ENCODE data around the gene NKPD1. TPM values are rescaled to one million over a fixed set of nuclear protein-coding genes. Genes with fewer than 3 reads are reported as not detected.

NKPD1 gene
- total RNA-seq, 1 donor from 2014 or later = 0.11 TPM

DNA sequence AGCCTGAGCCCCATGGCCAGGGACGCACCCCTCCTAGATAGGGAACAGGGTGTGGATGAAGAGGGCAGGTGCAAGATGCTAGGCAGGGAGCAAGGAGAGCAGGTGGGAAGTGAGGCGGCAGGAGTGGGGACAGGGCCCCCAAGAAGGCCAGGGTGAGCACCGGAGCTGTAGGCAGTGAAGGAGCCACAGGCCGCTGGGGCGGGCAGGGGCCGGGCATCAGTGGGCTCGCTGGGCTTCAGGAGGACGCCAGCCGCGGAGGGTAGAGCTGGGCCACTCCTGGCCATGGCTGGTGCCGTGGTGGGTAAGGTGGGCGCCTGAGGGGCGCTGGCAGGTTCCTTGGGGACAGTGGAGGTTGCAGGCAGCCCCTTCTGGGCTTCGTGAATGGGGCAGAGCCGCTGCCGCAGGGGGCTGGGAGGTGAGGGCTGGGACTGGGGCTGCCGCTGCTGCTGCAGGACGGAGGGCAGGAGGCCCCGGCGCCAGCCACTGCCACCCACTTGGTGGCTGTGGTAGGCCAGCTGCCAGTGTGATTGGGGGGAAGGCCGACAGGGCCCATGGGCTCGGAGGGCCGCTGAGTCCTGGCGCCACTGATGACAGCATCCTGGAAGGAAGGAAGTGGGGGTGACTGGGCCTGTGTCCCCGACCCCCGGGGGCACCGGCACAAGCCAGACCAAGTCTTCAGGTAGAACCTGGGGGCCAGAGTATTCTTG is 2.1 kb downstream of the NKPD1 start:
- peaks cover 44% of the 10 kb centered on the region for H3K27me3 Mint-ChIP-seq
- H3K36me3 Mint-ChIP-seq (ENCODE audit: low read depth) = no peaks in the 10 kb centered on the region
- ATAC-seq (ENCODE audit: low read depth) (no peak), DNase-seq (no peak)
- no peaks in the 10 kb centered on the region for H3K9me3 Mint-ChIP-seq
- intact Hi-C loops (cut with micrococcal nuclease) = no loop called here
- CTCF ChIA-PET = no interaction called here
- peaks cover 8% of the 10 kb centered on the region for H3K4me1 Mint-ChIP-seq
- POLR2A ChIA-PET = interaction anchor here (1.0 kb wide), 1 partner anchor 20 kb away, joined by 3 read pairs; no protein-coding TSS in a partner anchor
- H3K27ac Mint-ChIP-seq = no peak overlapping the region
- no peak for TF ChIP-seq CTCF (IDR thresholded peaks at IDR 0.05)
- no peak overlapping the region for H3K4me3 Mint-ChIP-seq

DNA sequence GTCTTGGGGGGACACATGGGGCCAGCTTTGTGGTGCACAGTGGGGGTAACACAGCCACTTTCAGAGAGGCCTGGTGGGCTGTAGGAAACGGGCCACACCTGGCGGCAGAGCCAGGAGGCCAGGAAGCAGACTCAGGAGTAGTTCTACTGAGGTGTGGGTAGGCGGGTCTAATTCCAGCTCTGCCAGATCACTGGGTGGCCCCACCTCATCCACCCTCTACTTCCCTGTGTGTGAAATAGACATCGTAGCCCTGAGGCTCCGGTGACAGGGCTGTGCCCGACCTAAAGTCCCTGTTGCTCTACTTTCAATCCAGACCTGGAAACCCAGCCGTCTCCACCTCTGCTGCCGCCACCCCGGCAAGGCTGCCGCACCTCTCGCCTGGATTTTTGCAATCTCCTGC is 4.0 kb downstream of the NKPD1 start:
- no peak for TF ChIP-seq CTCF (IDR thresholded peaks at IDR 0.05)
- peaks cover 52% of the 10 kb centered on the region for H3K27me3 Mint-ChIP-seq
- intact Hi-C loops (cut with micrococcal nuclease) = no loop called here
- no peak for DNase-seq
- ChIA-PET CTCF (no interaction called here), POLR2A (no interaction called here)
- H3K36me3 Mint-ChIP-seq (ENCODE audit: low read depth) = no peaks in the 10 kb centered on the region
- no peak overlapping the region for H3K4me3 Mint-ChIP-seq
- no peak overlapping the region for H3K27ac Mint-ChIP-seq
- peaks cover 15% of the 10 kb centered on the region for H3K4me1 Mint-ChIP-seq
- no peak for ATAC-seq (ENCODE audit: low read depth)
- H3K9me3 Mint-ChIP-seq = no peaks in the 10 kb centered on the region

DNA sequence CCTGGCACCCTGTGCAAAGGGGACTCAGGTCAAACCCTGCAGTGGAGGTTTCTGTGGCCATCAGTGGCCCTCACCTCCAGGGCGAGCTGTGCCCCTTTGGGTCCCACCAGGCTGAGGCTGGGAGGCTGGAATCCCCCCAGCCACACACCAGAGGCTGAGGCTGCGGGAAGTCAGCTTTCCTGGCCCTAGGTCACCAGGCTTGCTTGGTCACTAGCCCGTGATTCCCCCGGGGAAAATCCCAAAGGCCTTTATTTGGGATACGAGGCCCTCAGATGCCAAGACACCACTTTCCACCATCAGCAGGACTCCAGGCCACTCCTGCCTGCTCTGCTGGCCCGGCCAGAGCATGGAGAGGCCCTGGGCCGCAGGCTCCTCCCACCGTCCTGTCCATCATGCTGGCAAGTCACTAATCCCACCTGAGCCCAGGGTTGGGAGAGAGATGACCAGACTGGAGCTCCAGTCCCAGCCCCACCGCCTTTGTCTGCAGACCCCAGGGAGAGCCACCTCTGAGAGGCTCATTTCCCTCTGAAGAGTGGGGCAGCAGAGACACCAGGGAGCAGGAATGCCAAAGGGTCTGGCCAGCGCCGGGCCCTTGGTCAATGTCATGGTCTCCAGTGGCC is 4.7 kb downstream of the NKPD1 start:
- Mint-ChIP-seq H3K27me3 (peaks cover 54% of the 10 kb centered on the region), H3K9me3 (no peaks in the 10 kb centered on the region), H3K4me3 (no peak overlapping the region), H3K36me3 (ENCODE audit: low read depth) (no peaks in the 10 kb centered on the region), H3K4me1 (peaks cover 15% of the 10 kb centered on the region), H3K27ac (no peak overlapping the region)
- TF ChIP-seq CTCF (IDR thresholded peaks at IDR 0.05) = no peak
- ChIA-PET POLR2A (no interaction called here), CTCF (no interaction called here)
- intact Hi-C loops (cut with micrococcal nuclease) = no loop called here
- DNase-seq = no peak
- ATAC-seq (ENCODE audit: low read depth) = no peak

GRCh38 chr19:45154064-45154827 is 6.5 kb downstream of the NKPD1 start:
- POLR2A ChIA-PET = interaction anchor here (2.5 kb wide), 1 partner anchor 24 kb away, joined by 18 read pairs; the partner anchor contains the start of genes BLOC1S3 and TRAPPC6A
- H3K4me3 Mint-ChIP-seq = peak overlapping the region; percentile 68
- peaks cover 15% of the 10 kb centered on the region for H3K4me1 Mint-ChIP-seq
- no peak for TF ChIP-seq CTCF (IDR thresholded peaks at IDR 0.05)
- DNase-seq = no peak
- CTCF ChIA-PET = interaction anchor here (2.9 kb wide), 1 partner anchor 62 kb away, joined by 8 read pairs; no protein-coding TSS in a partner anchor
- no peaks in the 10 kb centered on the region for H3K9me3 Mint-ChIP-seq
- intact Hi-C loops (cut with micrococcal nuclease) = no loop called here
- no peaks in the 10 kb centered on the region for H3K36me3 Mint-ChIP-seq (ENCODE audit: low read depth)
- H3K27ac Mint-ChIP-seq = no peak overlapping the region
- no peak for ATAC-seq (ENCODE audit: low read depth)
- H3K27me3 Mint-ChIP-seq = peaks cover 45% of the 10 kb centered on the region
